K562 (cell line): ENCODE measurements around the gene CDC45. TPM values are rescaled to one million over a fixed set of nuclear protein-coding genes. Genes with fewer than 3 reads are reported as not detected.

Experiments
- ARID4B ChIP-seq: sonication (generic); formaldehyde crosslinking; IDR thresholded peaks from 2 replicates; pipeline ENCODE4 v1.8.0; 2022; ENCODE audit warnings: mild to moderate bottlenecking, missing genetic modification reagents
- ARNT ChIP-seq, 2 experiments: fragments of 450-650 bp; IDR thresholded peaks; 2 replicates each; pipeline ENCODE4 v1.6.1; 2016; ENCODE audit warnings: mild to moderate bottlenecking in 1 of 2
- CREB3L1 ChIP-seq: fragments of 450-650 bp; IDR thresholded peaks from 2 replicates; pipeline ENCODE4 v1.6.1; 2014; ENCODE audit warnings: low read depth, mild to moderate bottlenecking, moderate library complexity, borderline replicate concordance
- CSDE1 ChIP-seq, 2 experiments: fragments of 450-650 bp; IDR thresholded peaks; 2 replicates each; pipeline ENCODE4 v1.6.1; 2016; ENCODE audit warnings: mild to moderate bottlenecking in 1 of 2
- ELK1 ChIP-seq: sonication (generic); formaldehyde crosslinking; IDR thresholded peaks from 2 replicates; pipeline ENCODE4 v1.8.1; 2022; ENCODE audit warnings: missing genetic modification reagents
- KLF6 ChIP-seq: fragments of 250-450 bp; sonication (Bioruptor Pico); IDR thresholded peaks from 2 replicates; pipeline ENCODE4 v1.4.0; 2020; ENCODE audit warnings: mild to moderate bottlenecking, moderate library complexity, borderline replicate concordance
- MBD2 ChIP-seq: sonication (generic); IDR thresholded peaks from 2 replicates; pipeline ENCODE4 v1.6.1; 2016; ENCODE audit warnings: low read depth, borderline replicate concordance
- MEF2A ChIP-seq: IDR thresholded peaks from 2 replicates; pipeline ENCODE4 v1.6.1; 2011; ENCODE audit warnings: low read depth, mild to moderate bottlenecking, low read length, moderate library complexity; ENCODE audit not compliant: control insufficient read depth
- NR2C2 ChIP-seq, 2 experiments: fragments of 200-800 bp in 1 of 2; sonication (Bioruptor generic) in 1 of 2; sonication (generic) in 1 of 2; formaldehyde crosslinking in 1 of 2; IDR thresholded peaks; 2 replicates each; pipeline versions ENCODE4 v1.6.1 to v1.8.0; 2016 to 2022; ENCODE audit warnings: mild to moderate bottlenecking in 1 of 2, missing compliant biosample characterization in 1 of 2, missing genetic modification characterization in 1 of 2, missing genetic modification reagents in 1 of 2
- OTX1 ChIP-seq: fragments of 450-650 bp; formaldehyde crosslinking; IDR thresholded peaks from 2 replicates; pipeline ENCODE4 v1.4.0; 2022; ENCODE audit warnings: mild to moderate bottlenecking
- PHF8 ChIP-seq: fragments of 200-600 bp; sonication (generic); IDR thresholded peaks from 2 replicates; pipeline ENCODE4 v1.6.1; 2012; ENCODE audit warnings: mixed run types, mild to moderate bottlenecking, inconsistent platforms, low read length, moderate library complexity, borderline replicate concordance
- PHTF2 ChIP-seq: fragments of 250-450 bp; sonication (Bioruptor Pico); IDR thresholded peaks from 2 replicates; pipeline ENCODE4 v1.5.0; 2021; ENCODE audit warnings: mild to moderate bottlenecking
- YBX1 ChIP-seq: fragments of 450-650 bp; IDR thresholded peaks from 2 replicates; pipeline ENCODE4 v1.7.1; 2016; ENCODE audit warnings: mild to moderate bottlenecking
- ZBTB34 ChIP-seq: fragments of 250-450 bp; sonication (Bioruptor Pico); IDR thresholded peaks from 2 replicates; pipeline ENCODE4 v1.8.0; 2021; ENCODE audit warnings: mild to moderate bottlenecking, moderate library complexity
- ZNF79 ChIP-seq: fragments of 250-450 bp; sonication (Bioruptor Pico); IDR thresholded peaks from 2 replicates; pipeline ENCODE4 v1.4.0; 2020; ENCODE audit warnings: low read depth, mild to moderate bottlenecking, moderate library complexity
- polyA plus RNA-seq, 8 experiments: library from polyadenylated mRNA; depleted of rRNA in 4 of 8; stranded (reverse) in 5 of 8; unstranded in 3 of 8; fragments of >200 nt; fragmentation: Nextera tagmentation in 2 of 8; fragmentation: Illumina TruSeq in 1 of 8; extraction: Ambion mirVana in 2 of 8; extraction: Trizol in 1 of 8; gene quantifications; 2 replicates each; pipeline versions ENCODE4 v1.2.1 to v1.2.3, GENCODE V29; 2011 to 2014; ENCODE audit warnings: inconsistent platforms in 1 of 8, missing spikeins in 1 of 8
- total RNA-seq, 7 experiments: library from RNA; depleted of rRNA in 6 of 7; stranded (reverse); fragments of >200 nt in 6 of 7; fragmentation: Illumina TruSeq in 2 of 7; extraction: Trizol in 2 of 7; gene quantifications; 2 replicates each; pipeline versions ENCODE4 v1.2.1 to v1.2.3, GENCODE V29; 2011 to 2021; ENCODE audit warnings: low replicate concordance in 1 of 7
- TF ChIP-seq, protein P1 (sequence below): fragments of 150-350 bp; IDR thresholded peaks from 2 replicates; pipeline ENCODE4 v1.6.1; 2014; ENCODE audit warnings: low read depth, mild to moderate bottlenecking, low read length, borderline replicate concordance

CDC45 gene
- total and polyA plus RNA-seq, 9 of the 15 experiments (the other 6 are each of a cell fraction or from before 2014, with no cell fraction given), result 251 to 580 (median 410) TPM

DNA sequence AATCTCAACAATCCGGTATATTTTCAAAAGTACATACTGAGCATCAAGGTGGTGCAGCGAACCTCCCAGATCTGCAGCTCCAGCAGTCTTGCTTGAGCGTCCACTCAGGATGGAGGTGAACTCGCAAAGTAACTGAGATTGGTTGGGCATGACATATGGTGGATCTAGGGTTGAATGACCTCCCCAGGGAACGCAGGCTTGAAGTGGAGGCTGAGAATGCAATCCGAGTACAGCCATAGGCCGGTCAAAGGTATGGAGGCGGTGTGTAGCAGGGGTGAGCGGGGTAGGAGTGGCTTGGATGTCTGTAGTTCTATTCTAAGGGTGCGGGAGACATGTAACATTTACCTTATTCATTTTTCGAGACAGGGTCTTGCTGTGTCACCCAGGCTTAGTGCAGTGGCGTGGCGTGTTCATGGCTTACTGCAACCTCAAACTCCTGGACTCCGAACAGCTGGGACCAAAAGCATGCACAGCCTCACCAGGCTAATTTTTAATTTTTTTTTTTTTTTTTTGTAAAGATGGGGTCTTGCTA is 31.6 kb upstream of the CDC45 start (continued):
- TF ChIP-seq ELK1 (CRISPR knock-in tag) (no peak), YBX1 (no peak), CSDE1 (IDR thresholded peaks at IDR 0.05) (no peak), NR2C2 (CRISPR knock-in tag; IDR thresholded peaks at IDR 0.05) (no peak), NR2C2 (tag; IDR thresholded peaks at IDR 0.05) (no peak), ARNT (IDR thresholded peaks at IDR 0.05) (no peak), CREB3L1 (no peak), PHF8 (no peak), MBD2 (no peak), ZNF79 (no peak), PHTF2 (CRISPR knock-in tag) (no peak), MEF2A (no peak), ZBTB34 (no peak), ARID4B (no peak), OTX1 (CRISPR knock-in tag) (peak; percentile 64; the same call in 1 of the 2 replicates), KLF6 (no peak; the same call in 1 of the 2 replicates)
- TF ChIP-seq, protein P1, sequence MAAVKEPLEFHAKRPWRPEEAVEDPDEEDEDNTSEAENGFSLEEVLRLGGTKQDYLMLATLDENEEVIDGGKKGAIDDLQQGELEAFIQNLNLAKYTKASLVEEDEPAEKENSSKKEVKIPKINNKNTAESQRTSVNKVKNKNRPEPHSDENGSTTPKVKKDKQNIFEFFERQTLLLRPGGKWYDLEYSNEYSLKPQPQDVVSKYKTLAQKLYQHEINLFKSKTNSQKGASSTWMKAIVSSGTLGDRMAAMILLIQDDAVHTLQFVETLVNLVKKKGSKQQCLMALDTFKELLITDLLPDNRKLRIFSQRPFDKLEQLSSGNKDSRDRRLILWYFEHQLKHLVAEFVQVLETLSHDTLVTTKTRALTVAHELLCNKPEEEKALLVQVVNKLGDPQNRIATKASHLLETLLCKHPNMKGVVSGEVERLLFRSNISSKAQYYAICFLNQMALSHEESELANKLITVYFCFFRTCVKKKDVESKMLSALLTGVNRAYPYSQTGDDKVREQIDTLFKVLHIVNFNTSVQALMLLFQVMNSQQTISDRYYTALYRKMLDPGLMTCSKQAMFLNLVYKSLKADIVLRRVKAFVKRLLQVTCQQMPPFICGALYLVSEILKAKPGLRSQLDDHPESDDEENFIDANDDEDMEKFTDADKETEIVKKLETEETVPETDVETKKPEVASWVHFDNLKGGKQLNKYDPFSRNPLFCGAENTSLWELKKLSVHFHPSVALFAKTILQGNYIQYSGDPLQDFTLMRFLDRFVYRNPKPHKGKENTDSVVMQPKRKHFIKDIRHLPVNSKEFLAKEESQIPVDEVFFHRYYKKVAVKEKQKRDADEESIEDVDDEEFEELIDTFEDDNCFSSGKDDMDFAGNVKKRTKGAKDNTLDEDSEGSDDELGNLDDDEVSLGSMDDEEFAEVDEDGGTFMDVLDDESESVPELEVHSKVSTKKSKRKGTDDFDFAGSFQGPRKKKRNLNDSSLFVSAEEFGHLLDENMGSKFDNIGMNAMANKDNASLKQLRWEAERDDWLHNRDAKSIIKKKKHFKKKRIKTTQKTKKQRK, result no peak
